Chondrocyte (in vitro differentiated cells): ENCODE results near the gene EED. TPM values are rescaled to one million over a fixed set of nuclear protein-coding genes. Genes with fewer than 3 reads are reported as not detected.
A peak's percentile ranks its signal among the peaks of the same experiment; 100 is the strongest.

ENCODE experiments used
- DNase-seq: peaks from one replicate; pipeline ENCODE4 v3.0.0; 2021; ENCODE audit warnings: mixed read lengths, low spot score
- H3K27ac Mint-ChIP-seq: one replicate; pipeline ENCODE4 v1.8.0; 2021; ENCODE audit warnings: mild to moderate bottlenecking, moderate library complexity, mixed read lengths; ENCODE audit not compliant: unreplicated experiment
- H3K27me3 Mint-ChIP-seq: 2 replicates; pipeline ENCODE4 v1.8.0; 2021; ENCODE audit warnings: low read depth, mixed read lengths
- H3K36me3 Mint-ChIP-seq: 2 replicates; pipeline ENCODE4 v1.8.0; 2021; ENCODE audit warnings: low read depth, mixed read lengths
- H3K4me1 Mint-ChIP-seq: 2 replicates; pipeline ENCODE4 v1.8.0; 2021; ENCODE audit warnings: low read depth, mild to moderate bottlenecking, mixed read lengths
- H3K4me3 Mint-ChIP-seq: one replicate; pipeline ENCODE4 v1.8.0; 2021; ENCODE audit warnings: mild to moderate bottlenecking, moderate library complexity, mixed read lengths; ENCODE audit not compliant: unreplicated experiment
- H3K9me3 Mint-ChIP-seq: 2 replicates; pipeline ENCODE4 v1.8.0; 2021; ENCODE audit warnings: low read depth, mixed read lengths
- total RNA-seq: library from RNA; stranded (reverse); gene quantifications from 3 replicates; pipeline ENCODE4 v1.2.1, GENCODE V29; 2021
- TF ChIP-seq, protein P1 (sequence below): fragments of 200-600 bp; sonication (generic); IDR thresholded peaks from 2 replicates; pipeline ENCODE4 v1.5.0; 2021; ENCODE audit warnings: antibody characterized with exemption, mild to moderate bottlenecking, moderate library complexity

Gene EED
- total RNA-seq, 1 donor from 2014 or later = 13.8 TPM

- Mint-ChIP-seq H3K27me3 (no peaks in the 10 kb centered on the region), H3K9me3 (no peaks in the 10 kb centered on the region), H3K4me3 (no peak overlapping the region), H3K36me3 (peaks cover 2% of the 10 kb centered on the region), H3K27ac (no peak overlapping the region), H3K4me1 (no peaks in the 10 kb centered on the region)
- no peak for DNase-seq
- TF ChIP-seq, protein P1, sequence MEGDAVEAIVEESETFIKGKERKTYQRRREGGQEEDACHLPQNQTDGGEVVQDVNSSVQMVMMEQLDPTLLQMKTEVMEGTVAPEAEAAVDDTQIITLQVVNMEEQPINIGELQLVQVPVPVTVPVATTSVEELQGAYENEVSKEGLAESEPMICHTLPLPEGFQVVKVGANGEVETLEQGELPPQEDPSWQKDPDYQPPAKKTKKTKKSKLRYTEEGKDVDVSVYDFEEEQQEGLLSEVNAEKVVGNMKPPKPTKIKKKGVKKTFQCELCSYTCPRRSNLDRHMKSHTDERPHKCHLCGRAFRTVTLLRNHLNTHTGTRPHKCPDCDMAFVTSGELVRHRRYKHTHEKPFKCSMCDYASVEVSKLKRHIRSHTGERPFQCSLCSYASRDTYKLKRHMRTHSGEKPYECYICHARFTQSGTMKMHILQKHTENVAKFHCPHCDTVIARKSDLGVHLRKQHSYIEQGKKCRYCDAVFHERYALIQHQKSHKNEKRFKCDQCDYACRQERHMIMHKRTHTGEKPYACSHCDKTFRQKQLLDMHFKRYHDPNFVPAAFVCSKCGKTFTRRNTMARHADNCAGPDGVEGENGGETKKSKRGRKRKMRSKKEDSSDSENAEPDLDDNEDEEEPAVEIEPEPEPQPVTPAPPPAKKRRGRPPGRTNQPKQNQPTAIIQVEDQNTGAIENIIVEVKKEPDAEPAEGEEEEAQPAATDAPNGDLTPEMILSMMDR = peak; percentile 69
Measured at GRCh38 chr11:86205421-86206336, 38.9 kb upstream of the EED start.

GRCh38 chr11:86206337-86206695 is 38.2 kb upstream of the EED start:
- Mint-ChIP-seq H3K4me3 (no peak overlapping the region), H3K36me3 (peaks cover 2% of the 10 kb centered on the region), H3K27me3 (no peaks in the 10 kb centered on the region), H3K4me1 (no peaks in the 10 kb centered on the region), H3K27ac (no peak overlapping the region), H3K9me3 (no peaks in the 10 kb centered on the region)
- TF ChIP-seq, protein P1 = no peak
- DNase-seq = no peak

DNA sequence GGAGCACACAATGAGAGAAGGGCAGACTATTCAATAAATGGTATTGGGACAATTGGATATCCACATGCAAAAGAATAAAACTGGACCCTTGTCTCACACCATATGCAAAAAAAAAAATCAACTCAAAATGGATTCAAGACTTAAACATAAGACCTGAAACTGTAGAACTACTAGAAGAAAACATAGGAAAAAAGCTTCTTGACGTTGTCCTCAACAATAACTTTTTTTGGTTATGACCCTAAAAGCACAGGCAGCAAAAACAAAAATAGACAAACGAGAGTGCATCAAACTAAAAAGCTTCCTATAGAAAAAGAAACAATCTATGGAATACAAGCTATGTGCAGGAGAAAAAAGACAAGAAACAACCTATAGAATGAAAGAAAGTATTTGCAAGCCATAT is 37.1 kb upstream of the EED start:
- H3K27me3 Mint-ChIP-seq = no peaks in the 10 kb centered on the region

GRCh38 chr11:86208572-86208971 is 36.0 kb upstream of the EED start:
- peaks cover 2% of the 10 kb centered on the region for H3K36me3 Mint-ChIP-seq
- H3K4me1 Mint-ChIP-seq = no peaks in the 10 kb centered on the region
- H3K4me3 Mint-ChIP-seq = no peak overlapping the region
- H3K27me3 Mint-ChIP-seq = no peaks in the 10 kb centered on the region
- TF ChIP-seq, protein P1 = no peak
- H3K27ac Mint-ChIP-seq = no peak overlapping the region
- no peaks in the 10 kb centered on the region for H3K9me3 Mint-ChIP-seq
- no peak for DNase-seq

More for the DNA sequence above, 37.1 kb upstream of the EED start:
- no peak for DNase-seq
- Mint-ChIP-seq H3K4me1 (no peaks in the 10 kb centered on the region), H3K36me3 (peaks cover 2% of the 10 kb centered on the region), H3K4me3 (no peak overlapping the region), H3K9me3 (no peaks in the 10 kb centered on the region), H3K27ac (no peak overlapping the region)
- TF ChIP-seq, protein P1 = no peak

GRCh38 chr11:86209806-86210657 is 34.5 kb upstream of the EED start:
- H3K4me1 Mint-ChIP-seq = no peaks in the 10 kb centered on the region
- no peaks in the 10 kb centered on the region for H3K9me3 Mint-ChIP-seq
- H3K27ac Mint-ChIP-seq = no peak overlapping the region
- no peak overlapping the region for H3K4me3 Mint-ChIP-seq
- H3K36me3 Mint-ChIP-seq = no peaks in the 10 kb centered on the region
- DNase-seq = no peak
- H3K27me3 Mint-ChIP-seq = no peaks in the 10 kb centered on the region
- TF ChIP-seq, protein P1 = no peak
